B cell (primary cell): ENCODE data around the gene NT5DC3. TPM values are rescaled to one million over a fixed set of nuclear protein-coding genes. Genes with fewer than 3 reads are reported as not detected.

Experiments
- ATAC-seq: fragments of 200-7000 bp; cut with Tn5 transposase; one replicate; pipeline ENCODE4 v1.10.0; 2021; ENCODE audit warnings: low read depth, mild to moderate bottlenecking, moderate number of reproducible peaks, moderate library complexity
- CTCF ChIA-PET: fragments of 350-600 bp; sonication (Branson Sonifier 250); formaldehyde crosslinking; loops from one replicate; lab custom pipeline; 2021; ENCODE audit warnings: antibody characterized with exemption, inconsistent platforms; lab: Charles Lee
- POLR2A ChIA-PET: fragments of 350-600 bp; sonication (Branson Sonifier 250); formaldehyde crosslinking; loops from one replicate; lab custom pipeline; 2021; ENCODE audit warnings: antibody characterized with exemption; lab: Charles Lee
- DNase-seq: peaks from one replicate; pipeline ENCODE4 v3.0.0; 2013
- H2AFZ ChIP-seq: 2 replicates; pipeline ENCODE4 v1.6.1; 2012; ENCODE audit warnings: mild to moderate bottlenecking, low read depth, low read length; ENCODE audit not compliant: insufficient read depth, poor library complexity, severe bottlenecking
- H3K27ac ChIP-seq, 2 donors: 1 replicate in 1 of 2; 2 replicates in 1 of 2; pipeline ENCODE4 v1.5.1; 2012 to 2013; ENCODE audit warnings: low read length in 2 of 2, mild to moderate bottlenecking in 2 of 2, moderate library complexity in 1 of 2
- H3K27me3 ChIP-seq, 4 experiments: fragments of 200-600 bp in 1 of 4; sonication (generic) in 1 of 4; replicated peaks in 1 of 4; 1 replicate in 2 of 4; 2 replicates in 2 of 4; pipeline versions ENCODE4 v1.6.1 to v1.7.0; 2013 to 2016; ENCODE audit warnings: low read length in 3 of 4, mild to moderate bottlenecking in 2 of 4, mixed read lengths in 1 of 4, moderate library complexity in 1 of 4; ENCODE audit not compliant: insufficient read depth in 4 of 4, control insufficient read depth in 3 of 4; ENCODE audit errors: control extremely low read depth in 1 of 4
- H3K36me3 ChIP-seq, 2 experiments: replicated peaks in 1 of 2; 1 replicate in 1 of 2; 2 replicates in 1 of 2; pipeline versions ENCODE4 v1.6.1 to v1.7.1; 2013; ENCODE audit warnings: low read length in 1 of 2; ENCODE audit not compliant: insufficient read depth in 2 of 2, control insufficient read depth in 1 of 2; ENCODE audit errors: control extremely low read depth in 1 of 2, extremely low read depth in 1 of 2
- H3K4me1 ChIP-seq, 2 donors: fragments of 200-600 bp in 1 of 2; sonication (generic) in 1 of 2; 1 replicate in 1 of 2; 2 replicates in 1 of 2; pipeline versions ENCODE4 v1.5.1 to v1.6.1; 2013 to 2017; ENCODE audit warnings: low read length in 2 of 2; ENCODE audit not compliant: control insufficient read depth in 2 of 2, insufficient read depth in 2 of 2
- H3K4me2 ChIP-seq: replicated peaks from 2 replicates; pipeline ENCODE3; 2012; ENCODE audit warnings: mild to moderate bottlenecking, low read depth, low read length; ENCODE audit not compliant: poor library complexity, severe bottlenecking
- H3K4me3 ChIP-seq, 5 experiments: fragments of 200-600 bp in 1 of 5; sonication (generic) in 1 of 5; 1 replicate in 3 of 5; 2 replicates in 2 of 5; pipeline versions ENCODE4 v1.5.1 to v1.7.0; 2011 to 2016; ENCODE audit warnings: low read length in 4 of 5, mild to moderate bottlenecking in 4 of 5, low read depth in 2 of 5, control low read depth in 1 of 5, moderate library complexity in 1 of 5; ENCODE audit not compliant: insufficient read depth in 1 of 5; ENCODE audit errors: control extremely low read depth in 1 of 5, extremely low read depth in 1 of 5
- H3K79me2 ChIP-seq: fragments of 200-600 bp; sonication (generic); one replicate; pipeline ENCODE4 v1.6.0; 2016; ENCODE audit warnings: low read length; ENCODE audit not compliant: control insufficient read depth, insufficient read depth
- H3K9ac ChIP-seq: fragments of 200-600 bp; sonication (generic); 2 replicates; pipeline ENCODE4 v1.6.1; 2017; ENCODE audit warnings: mild to moderate bottlenecking, low read length, moderate library complexity
- H3K9me3 ChIP-seq, 3 donors: one replicate each; pipeline versions ENCODE4 v1.6.1 to v1.7.1; 2013; ENCODE audit warnings: low read length in 2 of 3; ENCODE audit not compliant: control insufficient read depth in 2 of 3, insufficient read depth in 1 of 3; ENCODE audit errors: control extremely low read depth in 1 of 3
- H4K20me1 ChIP-seq: 2 replicates; pipeline ENCODE4 v1.6.0; 2012; ENCODE audit warnings: mild to moderate bottlenecking, low read length; ENCODE audit not compliant: insufficient read depth, control insufficient read depth, poor library complexity, severe bottlenecking
- H3K27ac Mint-ChIP-seq: one replicate; pipeline ENCODE4 v1.8.0; 2021; ENCODE audit warnings: mixed read lengths
- H3K27me3 Mint-ChIP-seq: one replicate; pipeline ENCODE4 v1.8.0; 2021; ENCODE audit warnings: mixed read lengths
- H3K4me1 Mint-ChIP-seq: one replicate; pipeline ENCODE4 v1.8.0; 2021; ENCODE audit warnings: mixed read lengths
- H3K4me3 Mint-ChIP-seq: one replicate; pipeline ENCODE4 v1.8.0; 2021; ENCODE audit warnings: mixed read lengths
- H3K9me3 Mint-ChIP-seq: one replicate; pipeline ENCODE4 v1.8.0; 2022; ENCODE audit warnings: mixed read lengths; ENCODE audit not compliant: insufficient read depth
- EZH2 ChIP-seq: IDR thresholded peaks from 2 replicates; pipeline ENCODE4 v1.6.1; 2012; ENCODE audit warnings: borderline replicate concordance, low read depth, mild to moderate bottlenecking, moderate library complexity, low read length; ENCODE audit not compliant: insufficient read depth, poor library complexity, severe bottlenecking
- WGBS: methylation state at CpG from one replicate; pipeline ENCODE4 v1.1.5; 2013; ENCODE audit warnings: missing lambda C conversion rate; ENCODE audit not compliant: insufficient coverage; 5-methylcytosine and 5-hydroxymethylcytosine counted together
- intact Hi-C: fragments of 100-400 bp; cut with micrococcal nuclease; formaldehyde crosslinking; loops from one replicate; pipeline ENCODE4 v1.10.0; 2022
- polyA plus RNA-seq: library from polyadenylated mRNA; depleted of rRNA; stranded (reverse); fragments of >200 nt; gene quantifications from 2 replicates; pipeline ENCODE4 v1.2.3, GENCODE V29; 2012
- total RNA-seq, 2 donors: library from RNA; stranded (reverse); fragments of 120-200 nt in 1 of 2; gene quantifications; 1 replicate in 1 of 2; 2 replicates in 1 of 2; pipeline versions ENCODE4 v1.2.3 to v1.2.4, GENCODE V29; 2013 to 2022
- TF ChIP-seq, protein P1 (sequence below): fragments of 200-600 bp; IDR thresholded peaks from one replicate; pipeline ENCODE4 v1.8.0; 2022; ENCODE audit warnings: antibody characterized with exemption, mild to moderate bottlenecking

NT5DC3 gene
- total and polyA plus RNA-seq, 2 donors (not counting 1 experiment from before 2014, with no cell fraction given), result 4.4 to 10.6 TPM

DNA sequence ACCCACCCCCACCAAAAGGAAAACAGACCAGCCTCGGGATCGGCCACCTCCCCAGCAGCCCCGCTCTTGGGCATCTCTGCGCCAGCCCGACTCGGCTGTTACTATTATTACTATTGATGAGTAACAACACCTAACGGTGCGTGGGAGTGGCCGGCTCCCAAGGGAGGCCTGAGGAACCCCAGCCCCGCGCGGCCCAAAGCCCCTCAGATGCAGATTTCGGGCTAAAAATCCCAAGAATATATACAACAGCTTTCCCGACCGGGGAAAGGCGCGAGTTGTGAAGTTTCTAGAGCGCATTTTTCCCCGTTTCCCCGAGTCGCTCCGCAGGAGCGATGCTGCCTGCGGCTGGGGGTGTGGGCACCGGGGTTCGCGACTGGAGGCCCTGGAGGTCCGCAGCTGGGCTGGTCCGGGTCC is 565 bp downstream of the NT5DC3 start:
- peaks cover 8% of the 10 kb centered on the region for H4K20me1 ChIP-seq
- Mint-ChIP-seq H3K4me1 (peaks cover 32% of the 10 kb centered on the region), H3K4me3 (peak overlapping the region; percentile 89), H3K27me3 (no peaks in the 10 kb centered on the region), H3K27ac (peak overlapping the region; percentile 88), H3K9me3 (no peaks in the 10 kb centered on the region)
- no peak for TF ChIP-seq EZH2
- TF ChIP-seq, protein P1, sequence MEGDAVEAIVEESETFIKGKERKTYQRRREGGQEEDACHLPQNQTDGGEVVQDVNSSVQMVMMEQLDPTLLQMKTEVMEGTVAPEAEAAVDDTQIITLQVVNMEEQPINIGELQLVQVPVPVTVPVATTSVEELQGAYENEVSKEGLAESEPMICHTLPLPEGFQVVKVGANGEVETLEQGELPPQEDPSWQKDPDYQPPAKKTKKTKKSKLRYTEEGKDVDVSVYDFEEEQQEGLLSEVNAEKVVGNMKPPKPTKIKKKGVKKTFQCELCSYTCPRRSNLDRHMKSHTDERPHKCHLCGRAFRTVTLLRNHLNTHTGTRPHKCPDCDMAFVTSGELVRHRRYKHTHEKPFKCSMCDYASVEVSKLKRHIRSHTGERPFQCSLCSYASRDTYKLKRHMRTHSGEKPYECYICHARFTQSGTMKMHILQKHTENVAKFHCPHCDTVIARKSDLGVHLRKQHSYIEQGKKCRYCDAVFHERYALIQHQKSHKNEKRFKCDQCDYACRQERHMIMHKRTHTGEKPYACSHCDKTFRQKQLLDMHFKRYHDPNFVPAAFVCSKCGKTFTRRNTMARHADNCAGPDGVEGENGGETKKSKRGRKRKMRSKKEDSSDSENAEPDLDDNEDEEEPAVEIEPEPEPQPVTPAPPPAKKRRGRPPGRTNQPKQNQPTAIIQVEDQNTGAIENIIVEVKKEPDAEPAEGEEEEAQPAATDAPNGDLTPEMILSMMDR, result no peak
- ChIA-PET CTCF (interaction anchor here (1.5 to 2.3 kb wide), 3 partner anchors 8 to 269 kb away, joined by 3 to 8 read pairs (median 5); no protein-coding TSS in a partner anchor), POLR2A (interaction anchor here (0.6 to 1.4 kb wide), 6 partner anchors 8 to 123 kb away, joined by 3 to 7 read pairs (median 4); no protein-coding TSS in a partner anchor)
- ATAC-seq (peak; percentile 12), DNase-seq (no peak)
- H3K4me1 ChIP-seq, result peaks cover 14 to 23% of the 10 kb centered on the region in 2 donors
- no peak overlapping the region for H3K27ac ChIP-seq
- no peaks in the 10 kb centered on the region for H3K27me3 ChIP-seq
- H3K4me2 ChIP-seq, result peak overlapping the region; percentile 99
- H3K36me3 ChIP-seq, result no peaks in the 10 kb centered on the region
- no peaks in the 10 kb centered on the region for H3K9me3 ChIP-seq
- peak overlapping the region; percentile 94 for H2AFZ ChIP-seq
- H3K79me2 ChIP-seq, result peaks cover 14% of the 10 kb centered on the region
- under 1% methylated on average over 23 of the region's 29 CpGs for WGBS
- H3K4me3 ChIP-seq, result peak overlapping the region in 4 of 5 experiments; percentile 39 to 86 (median 76)
- H3K9ac ChIP-seq, result peak overlapping the region; percentile 84
- intact Hi-C loops, result loop anchor here (1.0 to 5.0 kb wide), 5 partner anchors 8 to 1267 kb away; partner anchors contain the start of genes EID3, HCFC2, TDG and WASHC4
